ENCODE data around the gene SERPINA6. TPM values are rescaled to one million over a fixed set of nuclear protein-coding genes. Genes with fewer than 3 reads are reported as not detected.
"Not testable (repeated sequence)": the region's sequence is repeated elsewhere in the genome, so short reads cannot be mapped to it uniquely, and the experiment has no call there.

Gene SERPINA6
- total RNA-seq, 1 donor from 2014 or later = not detected

DNA sequence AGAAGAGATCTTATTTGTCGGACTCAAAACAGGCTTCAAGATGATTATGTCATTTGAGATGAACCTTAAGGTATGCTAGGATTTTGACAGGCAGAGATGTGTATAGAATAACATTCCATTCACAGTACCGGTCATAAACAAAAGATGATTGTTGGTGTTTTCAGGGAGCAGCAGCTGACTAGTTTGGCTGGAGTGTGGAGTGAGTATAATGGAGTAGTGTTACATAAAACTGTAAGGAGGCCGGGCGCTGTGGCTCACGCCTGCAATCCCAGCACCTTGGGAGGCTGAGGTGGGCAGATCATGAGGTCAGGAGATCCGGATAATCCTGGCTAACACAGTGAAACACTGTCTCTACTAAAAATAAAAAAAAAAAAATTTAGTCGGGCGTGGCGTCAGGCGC lies 54.0 kb downstream of the SERPINA6 start:
- no peak for DNase-seq (ENCODE audit: low read depth, low spot score)
- Mint-ChIP-seq H3K4me1 (peaks cover 5% of the 10 kb centered on the region), H3K27ac (ENCODE audit: unreplicated experiment) (no peak overlapping the region), H3K36me3 (ENCODE audit: low read depth) (no peaks in the 10 kb centered on the region), H3K9me3 (peaks cover 3% of the 10 kb centered on the region), H3K4me3 (no peak overlapping the region), H3K27me3 (ENCODE audit: low read depth) (no peaks in the 10 kb centered on the region)
- TF ChIP-seq, protein P1, sequence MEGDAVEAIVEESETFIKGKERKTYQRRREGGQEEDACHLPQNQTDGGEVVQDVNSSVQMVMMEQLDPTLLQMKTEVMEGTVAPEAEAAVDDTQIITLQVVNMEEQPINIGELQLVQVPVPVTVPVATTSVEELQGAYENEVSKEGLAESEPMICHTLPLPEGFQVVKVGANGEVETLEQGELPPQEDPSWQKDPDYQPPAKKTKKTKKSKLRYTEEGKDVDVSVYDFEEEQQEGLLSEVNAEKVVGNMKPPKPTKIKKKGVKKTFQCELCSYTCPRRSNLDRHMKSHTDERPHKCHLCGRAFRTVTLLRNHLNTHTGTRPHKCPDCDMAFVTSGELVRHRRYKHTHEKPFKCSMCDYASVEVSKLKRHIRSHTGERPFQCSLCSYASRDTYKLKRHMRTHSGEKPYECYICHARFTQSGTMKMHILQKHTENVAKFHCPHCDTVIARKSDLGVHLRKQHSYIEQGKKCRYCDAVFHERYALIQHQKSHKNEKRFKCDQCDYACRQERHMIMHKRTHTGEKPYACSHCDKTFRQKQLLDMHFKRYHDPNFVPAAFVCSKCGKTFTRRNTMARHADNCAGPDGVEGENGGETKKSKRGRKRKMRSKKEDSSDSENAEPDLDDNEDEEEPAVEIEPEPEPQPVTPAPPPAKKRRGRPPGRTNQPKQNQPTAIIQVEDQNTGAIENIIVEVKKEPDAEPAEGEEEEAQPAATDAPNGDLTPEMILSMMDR (conservative IDR thresholded peaks at IDR 0.05) = no peak

DNA sequence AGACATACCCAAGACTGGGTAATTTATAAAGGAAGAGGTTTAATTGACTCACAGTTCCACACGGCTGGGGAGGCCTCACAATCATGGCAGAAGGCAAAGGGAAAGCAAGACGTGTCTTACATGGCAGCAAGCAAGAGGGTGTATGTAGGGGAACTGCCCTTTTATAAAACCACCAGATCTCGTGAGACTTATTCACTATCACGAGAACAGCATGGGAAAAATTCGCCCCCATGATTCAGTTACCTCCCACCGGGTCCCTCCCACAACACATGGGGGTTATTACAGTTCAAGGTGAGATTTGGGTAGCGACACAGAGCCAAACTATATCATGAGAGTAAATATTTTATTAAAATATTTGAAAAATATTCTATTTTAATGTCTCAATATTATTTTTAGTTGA lies 54.6 kb downstream of the SERPINA6 start:
- not testable (repeated sequence) for H3K27me3 Mint-ChIP-seq (ENCODE audit: low read depth); H3K36me3 Mint-ChIP-seq (ENCODE audit: low read depth); H3K27ac Mint-ChIP-seq (ENCODE audit: unreplicated experiment); H3K4me3 Mint-ChIP-seq; H3K9me3 Mint-ChIP-seq; DNase-seq (ENCODE audit: low read depth, low spot score); H3K4me1 Mint-ChIP-seq

DNA sequence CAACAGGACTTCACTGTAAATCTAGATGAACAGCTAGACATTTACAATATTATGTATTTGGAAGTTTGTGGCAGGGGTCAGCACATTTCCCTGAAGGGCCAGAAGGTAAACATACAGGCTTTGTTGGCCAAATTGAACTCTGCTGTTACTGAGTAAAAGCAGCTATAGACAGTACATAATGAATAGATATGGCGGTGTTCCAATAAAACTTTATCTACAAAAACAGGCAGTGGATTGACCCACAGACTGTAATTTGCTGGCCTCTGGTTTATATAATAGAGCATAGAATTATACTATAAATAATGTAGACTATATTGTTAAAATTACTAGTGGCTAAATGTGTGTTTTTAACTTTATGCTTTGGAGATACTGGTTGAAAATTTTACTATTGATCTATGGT lies 55.8 kb downstream of the SERPINA6 start:
- H3K9me3 Mint-ChIP-seq = peaks cover 14% of the 10 kb centered on the region
- H3K27me3 Mint-ChIP-seq (ENCODE audit: low read depth) = no peaks in the 10 kb centered on the region
- peaks cover 5% of the 10 kb centered on the region for H3K36me3 Mint-ChIP-seq (ENCODE audit: low read depth)

DNA sequence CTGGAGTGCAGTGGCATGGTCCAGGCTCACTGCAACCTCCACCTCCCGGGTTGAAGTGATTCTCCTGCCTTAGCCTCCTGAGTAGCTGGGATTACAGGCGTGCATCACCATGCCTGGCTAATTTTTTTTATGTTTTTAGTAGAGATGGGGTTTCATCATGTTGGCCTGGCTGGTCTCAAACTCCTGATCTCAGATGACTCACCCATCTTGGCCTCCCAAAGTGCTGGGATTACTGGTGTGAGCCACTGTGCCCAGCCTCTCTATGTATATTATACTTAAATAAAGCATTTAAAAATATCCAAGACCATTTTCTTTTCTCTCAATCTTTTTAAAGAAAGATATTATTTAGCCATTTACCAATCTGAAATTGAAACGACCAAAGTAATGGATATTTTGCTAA lies 58.9 kb downstream of the SERPINA6 start:
- not testable (repeated sequence) for H3K27me3 Mint-ChIP-seq (ENCODE audit: low read depth); H3K4me1 Mint-ChIP-seq; H3K27ac Mint-ChIP-seq (ENCODE audit: unreplicated experiment); DNase-seq (ENCODE audit: low read depth, low spot score); H3K36me3 Mint-ChIP-seq (ENCODE audit: low read depth); H3K4me3 Mint-ChIP-seq
- H3K9me3 Mint-ChIP-seq = peaks cover 21% of the 10 kb centered on the region

More for the DNA sequence above, 55.8 kb downstream of the SERPINA6 start:
- Mint-ChIP-seq H3K4me1 (peaks cover 5% of the 10 kb centered on the region), H3K4me3 (no peak overlapping the region), H3K27ac (ENCODE audit: unreplicated experiment) (no peak overlapping the region)
- TF ChIP-seq, protein P1 (conservative IDR thresholded peaks at IDR 0.05) = no peak
- DNase-seq (ENCODE audit: low read depth, low spot score) = no peak

Other genes starting within 250 kb of the SERPINA6 start
- gene DDX24, start 242.1 kb downstream of the SERPINA6 start, total RNA-seq = 168 and 177 TPM in 2 replicates
- gene IFI27L1, start 242.0 kb downstream of the SERPINA6 start, total RNA-seq = 36.3 and 39.7 TPM in 2 replicates
- 8.1 and 9.5 TPM in 2 replicates for gene IFI27, start 212.6 kb downstream of the SERPINA6 start, total RNA-seq
- 25.3 and 30.4 TPM in 2 replicates for gene IFI27L2, start 193.7 kb downstream of the SERPINA6 start, total RNA-seq
- 1.1 and 1.6 TPM in 2 replicates for gene PPP4R4, start 149.0 kb downstream of the SERPINA6 start, total RNA-seq
- gene SERPINA10, start 30.1 kb downstream of the SERPINA6 start, total RNA-seq = not detected in 2 replicates
- gene SERPINA2, start 43.4 kb upstream of the SERPINA6 start, total RNA-seq = not detected in 2 replicates
- gene SERPINA1, start 65.3 kb upstream of the SERPINA6 start, total RNA-seq = not detected in 2 replicates
- not detected in 2 replicates for gene SERPINA11, start 129.5 kb upstream of the SERPINA6 start, total RNA-seq
- gene SERPINA9, start 152.9 kb upstream of the SERPINA6 start, total RNA-seq = not detected in 2 replicates
- gene SERPINA12, start 186.1 kb upstream of the SERPINA6 start, total RNA-seq = not detected in 2 replicates
- gene SERPINA4, start 238.1 kb upstream of the SERPINA6 start, total RNA-seq = not detected in 2 replicates

All from neural crest cell (in vitro differentiated cells).